ENCODE results near the gene GNPDA1. TPM values are rescaled to one million over a fixed set of nuclear protein-coding genes. Genes with fewer than 3 reads are reported as not detected.
"Not testable (repeated sequence)": the region's sequence is repeated elsewhere in the genome, so short reads cannot be mapped to it uniquely, and the experiment has no call there.

Gene GNPDA1
- polyA plus RNA-seq, 1 of the 3 experiments (the other 2 are of a cell fraction) = 23.9 TPM

DNA sequence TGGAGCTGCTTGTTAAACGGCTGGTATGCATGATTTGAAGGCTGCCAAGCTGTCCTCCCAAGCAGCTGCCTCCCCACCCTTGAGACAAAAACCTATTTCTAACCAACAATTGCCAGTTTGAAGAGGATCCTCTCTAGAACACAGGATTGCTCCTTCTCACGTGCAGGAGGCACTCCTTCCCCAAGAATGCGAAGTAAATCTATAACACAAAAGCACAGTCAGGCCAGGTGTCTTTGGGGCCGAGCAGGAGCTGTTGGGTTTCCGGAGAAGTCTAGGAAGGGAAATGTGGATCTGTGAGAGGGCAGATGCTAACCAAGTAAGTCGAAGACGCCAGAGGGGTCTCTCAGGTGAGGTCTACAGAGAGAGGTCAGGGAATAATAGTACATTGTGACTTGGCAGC, 35.4 kb upstream of the GNPDA1 start:
- Histone ChIP-seq H3F3A (replicated peaks; ENCODE audit: insufficient read depth) (peaks cover 7% of the 10 kb centered on the region), H3K9me2 (no peaks in the 10 kb centered on the region), H3K9me3 (no peaks in the 10 kb centered on the region), H3K36me3 (replicated peaks in 1 of 2; ENCODE audit: control insufficient read depth in 1 of 2, insufficient read depth in 2 of 2, low read length in 1 of 2) (no peaks in the 10 kb centered on the region), H3K9ac (no peak overlapping the region), H4K20me1 (ENCODE audit: insufficient read depth) (no peaks in the 10 kb centered on the region), H3K4me2 (no peak overlapping the region), H3K79me2 (ENCODE audit: insufficient read depth) (no peaks in the 10 kb centered on the region), H3K27me3 (ENCODE audit: insufficient read depth) (no peaks in the 10 kb centered on the region), H3K4me1 (ENCODE audit: control insufficient read depth in 1 of 2, insufficient read depth in 2 of 2, low read depth in 1 of 2, low read length in 1 of 2) (peaks cover 0 to 4% of the 10 kb centered on the region in 2 experiments; a peak in 1 of 4 replicates), H3K27ac (ENCODE audit: low read depth in 2 of 2, low read length in 1 of 2) (no peak overlapping the region), H3K4me3 (ENCODE audit: low read depth in 2 of 2, low read length in 1 of 2) (no peak overlapping the region), H2AFZ (ENCODE audit: low read depth) (no peak overlapping the region)
- WGBS (ENCODE audit: low lambda C conversion rate) = 65% methylated on average over 7 of the region's 7 CpGs
- ChIA-PET CTCF (interaction anchor here (0.8 to 1.0 kb wide), 2 partner anchors 62 to 95 kb away, joined by 3 to 4 read pairs; no protein-coding TSS in a partner anchor), POLR2A (interaction anchor here (0.6 to 1.5 kb wide), 2 partner anchors 16 to 61 kb away, joined by 3 to 4 read pairs; no protein-coding TSS in a partner anchor)
- no peak for TF ChIP-seq GABPA (IDR thresholded peaks at IDR 0.05; ENCODE audit: low read depth)
- no peak for TF ChIP-seq NRF1 (IDR thresholded peaks at IDR 0.05; ENCODE audit: low read depth, low read length)
- TF ChIP-seq, protein P1, sequence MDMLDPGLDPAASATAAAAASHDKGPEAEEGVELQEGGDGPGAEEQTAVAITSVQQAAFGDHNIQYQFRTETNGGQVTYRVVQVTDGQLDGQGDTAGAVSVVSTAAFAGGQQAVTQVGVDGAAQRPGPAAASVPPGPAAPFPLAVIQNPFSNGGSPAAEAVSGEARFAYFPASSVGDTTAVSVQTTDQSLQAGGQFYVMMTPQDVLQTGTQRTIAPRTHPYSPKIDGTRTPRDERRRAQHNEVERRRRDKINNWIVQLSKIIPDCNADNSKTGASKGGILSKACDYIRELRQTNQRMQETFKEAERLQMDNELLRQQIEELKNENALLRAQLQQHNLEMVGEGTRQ (IDR thresholded peaks at IDR 0.05; ENCODE audit: borderline replicate concordance, low read depth, low read length) = no peak
- TF ChIP-seq FOXM1 (IDR thresholded peaks at IDR 0.05; ENCODE audit: low read depth) = no peak
- no peak for TF ChIP-seq SMC3 (IDR thresholded peaks at IDR 0.05; ENCODE audit: low read depth, low read length)
- TF ChIP-seq, protein P2, sequence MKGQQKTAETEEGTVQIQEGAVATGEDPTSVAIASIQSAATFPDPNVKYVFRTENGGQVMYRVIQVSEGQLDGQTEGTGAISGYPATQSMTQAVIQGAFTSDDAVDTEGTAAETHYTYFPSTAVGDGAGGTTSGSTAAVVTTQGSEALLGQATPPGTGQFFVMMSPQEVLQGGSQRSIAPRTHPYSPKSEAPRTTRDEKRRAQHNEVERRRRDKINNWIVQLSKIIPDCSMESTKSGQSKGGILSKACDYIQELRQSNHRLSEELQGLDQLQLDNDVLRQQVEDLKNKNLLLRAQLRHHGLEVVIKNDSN (IDR thresholded peaks at IDR 0.05; ENCODE audit: borderline replicate concordance, low read depth) = no peak
- no peak for TF ChIP-seq TAF1 (IDR thresholded peaks at IDR 0.05; ENCODE audit: borderline replicate concordance, low read depth, low read length)
- DNase-seq = no peak

DNA sequence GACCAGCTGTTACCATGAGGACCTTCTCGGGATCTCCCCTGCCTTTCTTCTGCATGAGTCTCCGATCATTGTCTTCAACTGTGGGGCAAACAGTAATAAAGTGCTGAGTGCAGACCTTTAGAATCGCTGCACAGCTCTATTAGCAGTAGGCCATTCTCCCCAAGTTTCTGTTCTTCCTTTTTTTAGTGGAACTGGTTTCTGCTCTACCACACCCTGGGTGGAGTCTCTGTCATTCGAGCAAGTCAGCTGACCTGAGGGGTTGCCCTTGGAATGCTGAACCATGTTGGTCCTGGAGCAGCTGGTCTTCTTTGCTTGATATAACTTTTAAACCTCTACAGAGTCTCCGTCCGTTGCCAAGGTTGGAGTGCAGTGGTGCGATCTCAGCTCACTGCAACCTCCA, 33.4 kb upstream of the GNPDA1 start:
- 89% methylated on average over 7 of the region's 7 CpGs for WGBS (ENCODE audit: low lambda C conversion rate)
- Histone ChIP-seq H3K79me2 (ENCODE audit: insufficient read depth) (no peaks in the 10 kb centered on the region), H3K9ac (no peak overlapping the region), H3K9me3 (no peaks in the 10 kb centered on the region), H3K27ac (ENCODE audit: low read depth in 2 of 2, low read length in 1 of 2) (no peak overlapping the region), H3K4me1 (ENCODE audit: control insufficient read depth in 1 of 2, insufficient read depth in 2 of 2, low read depth in 1 of 2, low read length in 1 of 2) (no peaks in the 10 kb centered on the region), H4K20me1 (ENCODE audit: insufficient read depth) (no peaks in the 10 kb centered on the region), H3K9me2 (no peaks in the 10 kb centered on the region), H3K4me3 (ENCODE audit: low read depth in 2 of 2, low read length in 1 of 2) (no peak overlapping the region), H3K4me2 (no peak overlapping the region), H3K27me3 (ENCODE audit: insufficient read depth) (no peaks in the 10 kb centered on the region), H3K36me3 (replicated peaks in 1 of 2; ENCODE audit: control insufficient read depth in 1 of 2, insufficient read depth in 2 of 2, low read length in 1 of 2) (no peaks in the 10 kb centered on the region), H2AFZ (ENCODE audit: low read depth) (no peak overlapping the region), H3F3A (replicated peaks; ENCODE audit: insufficient read depth) (no peaks in the 10 kb centered on the region)
- POLR2A ChIA-PET = no interaction called here
- no peak for DNase-seq
- CTCF ChIA-PET = interaction anchor here (0.6 kb wide), 1 partner anchor 363 kb away, joined by 3 read pairs; no protein-coding TSS in a partner anchor
- TF ChIP-seq GATA2 (CRISPR knock-in tag; IDR thresholded peaks at IDR 0.05) = no peak
- TF ChIP-seq TCF12 (IDR thresholded peaks at IDR 0.05) = no peak
- no peak for TF ChIP-seq TEAD4 (IDR thresholded peaks at IDR 0.05; ENCODE audit: borderline replicate concordance, insufficient read depth)
- TF ChIP-seq, protein P3, sequence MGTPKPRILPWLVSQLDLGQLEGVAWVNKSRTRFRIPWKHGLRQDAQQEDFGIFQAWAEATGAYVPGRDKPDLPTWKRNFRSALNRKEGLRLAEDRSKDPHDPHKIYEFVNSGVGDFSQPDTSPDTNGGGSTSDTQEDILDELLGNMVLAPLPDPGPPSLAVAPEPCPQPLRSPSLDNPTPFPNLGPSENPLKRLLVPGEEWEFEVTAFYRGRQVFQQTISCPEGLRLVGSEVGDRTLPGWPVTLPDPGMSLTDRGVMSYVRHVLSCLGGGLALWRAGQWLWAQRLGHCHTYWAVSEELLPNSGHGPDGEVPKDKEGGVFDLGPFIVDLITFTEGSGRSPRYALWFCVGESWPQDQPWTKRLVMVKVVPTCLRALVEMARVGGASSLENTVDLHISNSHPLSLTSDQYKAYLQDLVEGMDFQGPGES (IDR thresholded peaks at IDR 0.05; ENCODE audit: low read depth, low read length) = no peak
- no peak for TF ChIP-seq FOXJ3 (CRISPR knock-in tag; IDR thresholded peaks at IDR 0.05)
- TF ChIP-seq NFIC (IDR thresholded peaks at IDR 0.05; ENCODE audit: borderline replicate concordance) = no peak
- no peak for TF ChIP-seq FOSL2 (IDR thresholded peaks at IDR 0.05; ENCODE audit: borderline replicate concordance, low read depth)
- no peak for TF ChIP-seq CHD2 (IDR thresholded peaks at IDR 0.05; ENCODE audit: low read length, partially characterized antibody)

DNA sequence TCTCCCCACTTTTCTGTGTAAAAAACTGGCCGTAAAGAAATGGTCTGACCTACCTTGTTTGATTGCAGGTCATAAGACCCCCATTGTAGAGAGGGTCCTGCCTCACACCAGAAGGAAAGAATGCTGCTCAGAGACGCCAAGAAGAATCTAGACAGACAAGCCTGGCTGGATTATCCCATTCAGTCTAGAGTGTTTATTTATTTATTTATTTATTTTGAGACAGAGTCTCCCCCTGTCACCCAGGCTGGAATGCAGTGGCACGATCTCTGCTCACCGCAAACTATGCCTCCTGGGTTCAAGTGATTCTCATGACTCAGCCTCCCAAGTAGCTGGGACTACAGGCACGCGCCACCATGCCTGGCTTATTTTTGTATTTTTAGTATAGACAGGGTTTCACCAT, 28.1 kb upstream of the GNPDA1 start:
- H3K36me3 ChIP-seq (replicated peaks in 1 of 2; ENCODE audit: control insufficient read depth in 1 of 2, insufficient read depth in 2 of 2, low read length in 1 of 2); H3K9me2 ChIP-seq; H2AFZ ChIP-seq (ENCODE audit: low read depth); H3K9me3 ChIP-seq; CTCF ChIA-PET; H3K27me3 ChIP-seq (ENCODE audit: insufficient read depth); H3K9ac ChIP-seq; H3K4me1 ChIP-seq (ENCODE audit: control insufficient read depth in 1 of 2, insufficient read depth in 2 of 2, low read depth in 1 of 2, low read length in 1 of 2); H3K4me3 ChIP-seq (ENCODE audit: low read depth in 2 of 2, low read length in 1 of 2); H3K27ac ChIP-seq (ENCODE audit: low read depth in 2 of 2, low read length in 1 of 2); POLR2A ChIA-PET; H3K79me2 ChIP-seq (ENCODE audit: insufficient read depth); DNase-seq; H4K20me1 ChIP-seq (ENCODE audit: insufficient read depth); H3K4me2 ChIP-seq; H3F3A ChIP-seq (replicated peaks; ENCODE audit: insufficient read depth): not testable (repeated sequence)
- WGBS (ENCODE audit: low lambda C conversion rate) = 80% methylated on average over 6 of the region's 6 CpGs

Data from SK-N-SH (cell line).